CD4-positive, alpha-beta T cell (primary cell): ENCODE data around the gene GSE1. TPM values are rescaled to one million over a fixed set of nuclear protein-coding genes. Genes with fewer than 3 reads are reported as not detected.

Experiments used
- ATAC-seq: fragments of 200-7000 bp; cut with Tn5 transposase; one replicate; pipeline ENCODE4 v1.10.0; 2022; ENCODE audit warnings: mild to moderate bottlenecking; ENCODE audit not compliant: poor library complexity
- CTCF ChIA-PET: fragments of 350-600 bp; sonication (Branson Sonifier 250); formaldehyde crosslinking; loops from one replicate; lab custom pipeline; 2021; ENCODE audit warnings: antibody characterized with exemption, inconsistent platforms; lab: Charles Lee
- POLR2A ChIA-PET: fragments of 350-600 bp; sonication (Branson Sonifier 250); formaldehyde crosslinking; loops from one replicate; lab custom pipeline; 2021; ENCODE audit warnings: antibody characterized with exemption, inconsistent platforms; lab: Charles Lee
- DNase-seq, 14 experiments: peaks; one replicate each; pipeline ENCODE4 v3.0.0-alpha.2; 2013 to 2020; ENCODE audit warnings: mixed read lengths in 2 of 14
- H3K27ac ChIP-seq, 2 donors: one replicate each; pipeline versions ENCODE4 v1.5.1 to v1.7.0; 2013; ENCODE audit warnings: low read length in 2 of 2, low read depth in 1 of 2, mild to moderate bottlenecking in 1 of 2
- H3K27me3 ChIP-seq, 2 experiments: 1 replicate in 1 of 2; 2 replicates in 1 of 2; pipeline versions ENCODE4 v1.6.1 to v1.7.0; 2013; ENCODE audit warnings: low read length in 2 of 2, control low read depth in 1 of 2, mild to moderate bottlenecking in 1 of 2, moderate library complexity in 1 of 2; ENCODE audit not compliant: insufficient read depth in 2 of 2, control insufficient read depth in 1 of 2
- H3K36me3 ChIP-seq: one replicate; pipeline ENCODE4 v1.6.1; 2013; ENCODE audit warnings: low read length, control low read depth; ENCODE audit not compliant: insufficient read depth
- H3K4me1 ChIP-seq: one replicate; pipeline ENCODE4 v1.6.1; 2013; ENCODE audit warnings: low read length, control low read depth; ENCODE audit not compliant: insufficient read depth
- H3K4me3 ChIP-seq: one replicate; pipeline ENCODE4 v1.5.1; 2013; ENCODE audit warnings: mild to moderate bottlenecking, low read length, moderate library complexity
- H3K9me3 ChIP-seq, 2 experiments: 1 replicate in 1 of 2; 2 replicates in 1 of 2; pipeline versions ENCODE4 v1.6.1 to v1.7.0; 2013; ENCODE audit warnings: low read length in 2 of 2, mild to moderate bottlenecking in 2 of 2, control low read depth in 1 of 2, moderate library complexity in 1 of 2; ENCODE audit not compliant: control insufficient read depth in 1 of 2, insufficient read depth in 1 of 2
- H3K27ac Mint-ChIP-seq: one replicate; pipeline ENCODE4 v1.8.0; 2020; ENCODE audit warnings: mixed read lengths
- H3K27me3 Mint-ChIP-seq: one replicate; pipeline ENCODE4 v1.8.0; 2021; ENCODE audit warnings: mixed read lengths
- H3K36me3 Mint-ChIP-seq: one replicate; pipeline ENCODE4 v1.8.0; 2021; ENCODE audit warnings: low read depth, mixed read lengths
- H3K4me1 Mint-ChIP-seq: one replicate; pipeline ENCODE4 v1.8.0; 2021; ENCODE audit warnings: low read depth, mixed read lengths
- H3K4me3 Mint-ChIP-seq: one replicate; pipeline ENCODE4 v1.8.0; 2020; ENCODE audit warnings: mild to moderate bottlenecking, mixed read lengths
- H3K9me3 Mint-ChIP-seq: one replicate; pipeline ENCODE4 v1.8.0; 2020; ENCODE audit warnings: mixed read lengths
- CTCF ChIP-seq: fragments of 200-600 bp; IDR thresholded peaks from one replicate; pipeline ENCODE4 v1.8.0; 2022; ENCODE audit warnings: antibody characterized with exemption, mild to moderate bottlenecking
- intact Hi-C, 2 experiments: fragments of 100-400 bp; cut with DNase I in 1 of 2; cut with micrococcal nuclease in 1 of 2; formaldehyde crosslinking; loops; one replicate each; pipeline versions ENCODE4 v1.15.1 to v1.9.0; 2023 to 2025; cut with DNase I, micrococcal nuclease
- total RNA-seq, 174 experiments: library from RNA in 2 of 174; stranded (reverse) in 2 of 174; gene quantifications; one replicate each; pipeline ENCODE4 v1.2.3 and lab custom pipeline; 2021 to 2026

GSE1 gene
- total RNA-seq, 2 experiments from 2014 or later: 11.7 to 13.7 TPM

DNA sequence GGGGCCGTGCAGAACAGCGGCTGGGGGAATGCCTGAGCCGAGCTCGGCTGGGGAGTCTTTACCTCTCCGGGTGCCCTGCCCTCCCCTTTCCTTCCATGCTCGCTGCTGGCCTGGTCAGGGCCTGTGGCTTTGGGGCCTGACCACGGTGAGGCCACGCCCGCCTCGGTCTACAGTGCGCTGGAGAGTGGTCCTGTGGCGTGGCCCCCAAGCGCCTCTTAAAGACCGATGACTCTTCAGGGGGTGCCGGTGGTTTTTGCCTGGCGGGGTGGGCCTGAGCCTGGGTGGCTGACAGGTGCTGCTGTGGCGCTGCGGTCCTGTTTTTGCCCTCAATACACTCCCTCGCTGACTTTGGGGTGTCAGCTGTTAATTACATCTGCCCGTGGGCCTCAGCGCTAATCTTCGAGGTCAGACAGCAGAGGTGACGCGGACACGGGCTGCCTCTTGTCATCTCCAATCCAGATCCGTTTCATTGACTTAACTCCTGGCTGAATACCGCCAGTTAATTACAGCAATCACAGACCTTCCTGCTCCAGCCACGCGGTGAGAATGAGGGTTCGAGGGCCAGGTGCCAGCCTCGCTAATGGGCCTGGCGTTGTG lies 29.7 kb downstream of the GSE1 start:
- no peaks in the 10 kb centered on the region for H3K36me3 Mint-ChIP-seq
- DNase-seq (no peak), ATAC-seq (no peak)
- ChIA-PET POLR2A (no interaction called here), CTCF (no interaction called here)
- no peak overlapping the region for H3K4me3 Mint-ChIP-seq
- no peaks in the 10 kb centered on the region for H3K4me1 Mint-ChIP-seq
- H3K4me3 ChIP-seq: no peak overlapping the region
- no peaks in the 10 kb centered on the region for H3K27me3 Mint-ChIP-seq
- TF ChIP-seq CTCF: no peak
- H3K9me3 Mint-ChIP-seq: no peaks in the 10 kb centered on the region
- H3K27me3 ChIP-seq: no peaks in the 10 kb centered on the region
- peaks cover 13% of the 10 kb centered on the region for H3K4me1 ChIP-seq
- H3K36me3 ChIP-seq: no peaks in the 10 kb centered on the region
- intact Hi-C loops: no loop called here
- no peak overlapping the region for H3K27ac Mint-ChIP-seq
- no peak overlapping the region for H3K27ac ChIP-seq
- H3K9me3 ChIP-seq: no peaks in the 10 kb centered on the region

DNA sequence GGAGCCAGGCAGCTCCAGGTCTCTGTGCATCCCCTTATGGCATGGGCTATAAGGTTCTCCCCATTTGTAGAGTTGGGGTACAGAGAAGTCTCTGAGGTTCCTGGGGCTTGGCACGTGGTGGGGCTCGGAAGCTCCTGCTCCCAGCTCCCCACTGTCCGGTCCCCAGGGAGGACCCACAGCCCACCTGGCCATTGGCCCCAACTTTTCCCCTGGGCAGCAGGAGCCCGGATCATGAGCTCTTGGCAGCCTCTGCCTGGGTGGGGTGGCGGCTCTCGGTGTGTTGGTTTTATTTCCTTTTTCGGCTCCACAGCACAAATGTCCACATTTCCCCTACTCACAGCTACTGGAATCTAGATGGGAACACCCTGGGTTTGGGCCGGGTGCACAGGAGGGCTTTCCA lies 30.5 kb downstream of the GSE1 start:
- Mint-ChIP-seq H3K36me3 (no peaks in the 10 kb centered on the region), H3K4me3 (no peak overlapping the region)

DNA sequence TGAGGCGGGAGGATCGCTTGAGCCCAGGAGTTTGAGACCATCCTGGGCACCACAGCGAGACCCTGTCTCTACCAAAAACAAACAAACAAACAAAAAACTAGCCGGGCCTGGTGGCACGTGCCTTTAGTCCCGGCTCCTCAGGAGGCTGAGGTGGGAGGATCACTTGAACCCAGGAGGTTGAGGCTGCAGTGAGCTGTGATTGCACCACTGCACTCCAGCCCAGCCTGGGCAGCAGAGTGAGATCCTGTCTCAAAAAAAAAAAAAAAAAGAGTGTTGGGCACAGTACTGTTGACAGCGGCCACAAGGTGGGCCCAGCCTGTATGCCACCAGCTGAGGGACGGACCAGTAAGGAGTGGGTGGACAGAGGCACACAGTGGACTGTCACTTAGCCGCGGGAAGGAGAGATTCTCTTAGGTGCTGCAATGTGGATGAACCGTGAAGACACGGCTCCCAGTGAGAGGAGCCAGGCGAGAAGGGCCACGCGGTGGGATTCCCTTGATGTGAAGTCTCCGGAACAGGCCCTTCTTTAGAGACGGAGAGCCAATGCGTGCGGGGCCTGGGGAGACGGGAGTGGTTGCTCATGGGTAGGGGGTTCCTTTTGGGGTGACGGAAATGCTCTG lies 31.1 kb downstream of the GSE1 start:
- H3K9me3 Mint-ChIP-seq: no peaks in the 10 kb centered on the region
- H3K4me1 Mint-ChIP-seq: no peaks in the 10 kb centered on the region
- H3K27me3 Mint-ChIP-seq: no peaks in the 10 kb centered on the region
- DNase-seq (no peak), ATAC-seq (no peak)
- CTCF ChIA-PET: no interaction called here
- H3K27ac Mint-ChIP-seq: no peak overlapping the region
- no peak overlapping the region for H3K4me3 Mint-ChIP-seq
- Histone ChIP-seq H3K4me1 (peaks cover 13% of the 10 kb centered on the region), H3K27me3 (no peaks in the 10 kb centered on the region), H3K27ac (no peak overlapping the region), H3K9me3 (no peaks in the 10 kb centered on the region), H3K36me3 (no peaks in the 10 kb centered on the region), H3K4me3 (no peak overlapping the region)
- intact Hi-C loops: no loop called here
- POLR2A ChIA-PET: no interaction called here
- H3K36me3 Mint-ChIP-seq: peaks cover 3% of the 10 kb centered on the region
- no peak for TF ChIP-seq CTCF

More for the DNA sequence above, 30.5 kb downstream of the GSE1 start:
- ATAC-seq: no peak
- no peak for TF ChIP-seq CTCF
- no peaks in the 10 kb centered on the region for H3K9me3 Mint-ChIP-seq
- CTCF ChIA-PET: no interaction called here
- H3K27me3 Mint-ChIP-seq: no peaks in the 10 kb centered on the region
- Histone ChIP-seq H3K27me3 (no peaks in the 10 kb centered on the region), H3K36me3 (no peaks in the 10 kb centered on the region), H3K27ac (no peak overlapping the region), H3K4me3 (no peak overlapping the region), H3K4me1 (peaks cover 13% of the 10 kb centered on the region), H3K9me3 (no peaks in the 10 kb centered on the region)
- POLR2A ChIA-PET: no interaction called here
- intact Hi-C loops: no loop called here
- no peaks in the 10 kb centered on the region for H3K4me1 Mint-ChIP-seq
- no peak overlapping the region for H3K27ac Mint-ChIP-seq
- DNase-seq: no peak
